GM18507 (cell line): ENCODE data around the gene KIAA1217.
A peak's percentile ranks its signal among the peaks of the same experiment; 100 is the strongest.

Source experiments
- DNase-seq: peaks from one replicate; pipeline ENCODE4 v3.0.0; 2011; ENCODE audit warnings: low read depth; ENCODE audit not compliant: insufficient read length; ENCODE audit errors: extremely low spot score
- FAIRE-seq: peaks from 2 replicates; lab custom pipeline; 2011; peaks lifted over from hg19 to GRCh38; lab: Jason Lieb, UNC

Gene KIAA1217

DNA sequence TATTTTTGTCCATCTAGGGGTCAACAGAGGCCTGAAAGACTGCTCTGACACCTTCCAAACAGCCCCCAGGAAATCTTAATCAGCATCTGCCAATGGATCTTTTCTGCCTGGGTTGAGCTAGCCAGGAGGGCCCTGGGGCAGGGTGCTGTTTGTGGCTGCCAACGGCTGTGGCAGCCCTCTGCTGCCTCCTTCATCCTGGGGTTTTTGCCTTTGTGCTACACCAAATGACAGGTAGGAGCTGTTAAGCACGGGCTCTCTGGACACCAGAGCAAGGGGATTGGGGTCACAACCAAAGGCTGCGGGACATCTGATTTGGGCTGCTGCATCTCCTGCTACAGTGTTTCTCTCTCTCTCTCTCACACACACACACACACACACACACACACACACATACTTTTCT is 2.0 kb upstream of the KIAA1217 start:
- FAIRE-seq, result no peak

DNA sequence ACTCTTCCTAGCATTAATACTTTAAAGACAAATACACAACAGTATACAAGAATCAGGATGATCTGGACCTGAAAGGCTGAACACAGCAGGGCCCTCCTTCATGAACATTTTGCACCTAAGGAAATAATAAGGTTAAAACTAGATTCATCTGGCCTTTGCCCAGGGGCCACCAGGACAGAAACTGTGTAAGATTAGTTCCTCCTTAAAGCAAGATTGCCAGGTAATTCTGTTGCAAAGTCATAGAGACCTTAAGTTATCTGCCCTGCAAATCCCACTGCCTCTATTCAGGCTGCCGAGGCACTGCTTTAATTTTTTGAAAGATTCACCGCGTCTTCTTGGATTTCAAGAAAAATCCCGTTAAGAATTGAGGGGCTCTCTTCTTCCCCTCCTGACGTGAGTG is 1.6 kb upstream of the KIAA1217 start:
- FAIRE-seq (no peak), DNase-seq (no peak)

More for the DNA sequence above, 2.0 kb upstream of the KIAA1217 start:
- no peak for DNase-seq

DNA sequence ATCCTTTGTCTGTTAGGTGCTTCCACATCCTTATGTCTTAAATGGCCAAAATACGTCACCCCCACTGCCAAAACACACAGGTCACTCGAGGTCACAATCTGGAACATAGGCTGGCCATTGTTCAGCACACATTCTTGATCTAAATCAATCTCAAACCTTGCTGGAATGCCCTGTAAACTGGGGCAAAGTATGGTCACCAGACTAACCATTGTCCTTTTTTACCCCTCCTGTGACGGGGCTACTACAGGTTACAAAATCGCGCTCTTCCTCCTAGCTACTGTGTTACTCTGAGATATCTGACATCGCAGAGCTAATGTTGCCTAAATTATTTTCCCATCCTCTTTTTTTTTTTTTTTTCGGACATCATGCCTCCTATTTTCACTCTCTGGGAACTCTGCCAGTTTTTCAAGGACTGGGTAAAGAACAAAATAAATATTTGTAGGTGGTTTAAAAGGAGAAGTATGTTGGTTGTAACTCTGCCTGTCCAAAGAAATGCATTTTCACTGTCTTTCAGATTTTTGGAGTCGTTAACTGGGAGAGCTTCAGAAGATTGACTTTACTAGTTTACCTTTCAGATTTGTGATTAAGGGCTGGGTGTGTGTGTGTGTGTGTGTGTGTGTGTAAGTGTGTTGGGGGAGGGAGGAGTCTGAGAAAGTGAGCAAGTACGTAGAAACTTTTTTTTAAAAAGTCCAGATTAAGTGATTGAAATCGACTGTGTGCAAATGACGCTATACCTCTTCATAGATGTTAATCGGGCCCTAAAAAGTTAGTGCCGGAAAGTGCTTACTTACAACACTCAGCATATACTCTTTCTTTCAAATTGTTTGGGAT is 942 bp upstream of the KIAA1217 start:
- no peak for FAIRE-seq
- no peak for DNase-seq

DNA sequence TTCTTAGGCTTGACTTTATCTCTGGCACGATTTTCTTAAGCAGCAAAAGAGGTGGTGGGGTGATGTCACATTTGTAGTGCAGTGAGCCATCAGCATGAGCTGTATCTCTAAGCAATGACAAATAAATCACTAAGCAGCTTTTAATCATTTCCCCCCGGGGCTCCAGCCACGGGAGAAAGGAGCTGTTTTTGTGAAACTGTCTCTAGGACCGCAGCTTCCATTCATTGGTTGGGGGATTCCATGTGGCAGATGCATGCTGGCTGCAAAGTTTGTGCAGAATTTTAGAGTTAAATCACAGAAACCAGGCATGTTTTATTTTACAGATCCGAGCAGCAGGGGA is 464 bp downstream of the KIAA1217 start:
- no peak for DNase-seq
- FAIRE-seq, result peak; percentile 78

DNA sequence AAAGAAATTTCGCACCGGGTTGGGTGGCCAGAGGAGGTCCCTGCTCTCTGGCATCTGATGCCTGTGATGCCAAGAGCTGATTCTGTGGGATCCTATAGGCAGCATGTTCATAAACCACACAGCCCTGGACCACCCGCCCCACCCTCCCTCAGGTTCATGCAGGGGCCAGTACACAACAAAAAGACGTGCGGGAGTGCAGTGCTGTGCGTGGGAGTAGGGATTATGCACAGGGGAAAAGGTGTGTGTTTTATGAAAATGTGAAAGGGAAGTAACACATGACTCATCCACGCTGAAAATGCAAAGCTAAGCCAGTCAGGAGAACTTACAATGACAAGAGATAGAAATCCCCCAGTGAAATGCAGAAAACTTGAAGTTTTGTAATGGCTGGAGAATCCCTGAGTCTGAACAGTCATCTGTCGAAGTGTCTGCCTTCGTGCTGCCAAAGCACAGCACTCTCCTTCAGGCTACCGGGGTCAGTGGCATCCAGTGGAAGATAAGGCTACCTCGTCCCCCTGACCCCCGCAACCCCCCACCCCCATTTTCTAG is 1.1 kb downstream of the KIAA1217 start:
- FAIRE-seq, result peak; percentile 84

DNA sequence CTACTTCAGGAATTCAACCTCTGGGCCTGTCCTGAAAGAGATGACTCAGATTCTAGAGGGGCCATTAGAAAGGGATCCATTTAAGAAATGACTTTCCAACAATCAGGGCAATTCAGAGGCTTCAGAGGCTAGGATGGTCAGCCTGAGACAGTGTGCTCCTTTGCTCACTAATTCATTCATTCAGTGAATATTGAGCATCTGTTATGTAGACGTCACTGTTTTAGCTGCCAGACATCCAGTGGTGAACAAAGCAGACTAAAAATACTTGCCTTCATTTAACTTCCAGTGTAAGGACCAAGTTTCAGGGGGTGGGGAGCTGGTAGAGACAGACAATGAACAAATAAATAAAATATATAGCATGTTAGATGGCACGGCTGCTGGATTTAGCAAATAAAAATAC is 1.6 kb downstream of the KIAA1217 start:
- DNase-seq, result no peak
- no peak for FAIRE-seq

More for the DNA sequence above, 1.1 kb downstream of the KIAA1217 start:
- DNase-seq, result peak; percentile 44

DNA sequence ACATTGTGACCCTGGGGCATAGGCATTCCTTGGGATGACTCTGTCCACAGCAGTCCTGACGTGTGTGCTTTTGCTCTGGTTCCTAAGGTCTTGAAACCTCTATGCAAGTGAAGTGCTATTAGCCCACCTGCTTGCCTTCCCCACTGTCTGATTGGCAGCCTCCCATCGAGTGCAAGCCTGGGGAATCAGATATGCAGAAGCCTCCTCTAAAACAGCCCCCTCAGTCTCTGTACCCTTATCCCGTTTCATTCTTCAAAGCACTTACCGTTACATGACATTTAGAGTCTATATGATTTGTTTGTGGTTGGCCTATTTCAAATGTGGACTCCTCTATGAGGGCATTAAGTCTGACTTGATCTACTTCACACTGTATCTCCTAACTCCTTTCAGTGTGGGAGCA is 4.3 kb downstream of the KIAA1217 start:
- FAIRE-seq, result no peak
- no peak for DNase-seq

DNA sequence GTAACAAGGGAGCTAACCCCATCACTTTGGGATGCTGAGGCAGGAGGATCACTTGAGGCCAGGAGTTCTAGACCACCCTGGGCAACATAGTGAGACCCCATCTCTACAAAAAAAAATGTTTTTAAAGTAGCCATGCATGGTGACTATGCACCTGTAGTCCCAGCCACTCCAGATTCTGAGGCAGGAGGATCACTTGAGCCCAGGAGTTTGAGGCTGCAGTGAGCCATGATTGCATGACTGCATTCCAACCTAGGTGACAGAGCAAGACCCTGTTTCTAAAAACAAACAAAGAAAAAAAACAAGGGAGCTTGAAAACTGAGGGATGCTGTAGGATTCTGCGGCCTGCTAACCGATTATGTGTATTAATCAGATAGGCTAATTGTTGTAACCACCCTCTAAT is 4.9 kb downstream of the KIAA1217 start:
- peak; percentile 45 for FAIRE-seq

DNA sequence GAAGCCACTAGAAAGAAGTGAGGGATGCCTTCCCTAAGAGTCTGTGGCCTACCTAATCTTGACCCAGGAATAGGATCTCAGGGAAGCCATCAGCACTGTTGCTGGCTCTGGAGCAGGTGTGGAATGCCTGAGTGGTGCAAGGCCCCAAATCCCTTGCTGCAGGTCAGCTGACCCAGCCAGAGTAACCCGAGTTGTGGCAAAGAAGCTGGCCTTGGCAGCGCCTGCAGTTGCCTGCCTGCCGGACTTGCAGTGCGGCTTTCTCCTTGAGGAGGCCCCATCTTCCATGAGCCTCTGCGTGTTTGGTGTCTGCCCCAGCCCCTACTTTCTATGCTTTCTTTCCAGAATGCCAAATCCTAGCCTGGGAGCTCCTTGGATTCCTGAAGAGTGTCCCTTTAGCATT is 5.8 kb downstream of the KIAA1217 start:
- FAIRE-seq (no peak), DNase-seq (no peak)

More for the DNA sequence above, 4.9 kb downstream of the KIAA1217 start:
- no peak for DNase-seq

DNA sequence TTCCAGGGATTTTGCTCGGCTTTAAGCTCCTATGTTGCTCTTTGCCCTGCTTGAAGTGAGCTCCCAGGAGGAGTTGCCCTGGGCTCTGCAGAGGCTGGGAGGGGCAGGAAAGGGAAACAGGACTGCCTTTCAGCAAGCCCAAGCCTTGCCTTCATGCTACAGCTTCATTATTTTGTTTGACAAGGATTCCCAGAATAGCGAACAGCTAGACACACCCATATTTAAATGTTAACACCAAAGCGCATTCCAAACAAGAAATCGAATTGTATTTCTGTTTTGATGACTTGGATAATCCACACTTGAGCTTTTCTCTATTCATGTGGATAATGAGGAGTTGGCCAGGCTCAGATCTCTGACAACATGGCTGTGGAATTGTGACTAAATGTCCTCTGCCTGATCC is 6.3 kb downstream of the KIAA1217 start:
- DNase-seq, result no peak
- no peak for FAIRE-seq

DNA sequence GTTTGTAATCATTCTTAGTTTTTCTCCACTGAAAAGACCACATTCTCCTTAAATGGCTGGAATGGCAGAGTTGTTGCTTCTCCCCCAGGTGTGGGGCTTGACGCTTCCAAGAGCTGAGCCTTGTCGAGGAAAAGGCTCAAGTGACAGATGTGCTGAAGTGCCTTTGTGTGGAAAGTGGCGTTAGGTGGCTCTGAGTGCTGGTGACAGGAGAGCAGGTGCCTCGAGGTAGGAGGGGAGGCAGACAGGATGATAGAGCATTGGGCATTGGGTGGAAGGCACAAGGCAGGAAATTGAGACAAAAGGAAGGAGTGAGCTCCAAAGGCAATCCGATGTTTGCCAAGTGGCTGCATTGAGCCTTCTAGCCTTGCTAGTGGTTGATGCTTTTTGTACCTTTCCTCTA is 6.7 kb downstream of the KIAA1217 start:
- DNase-seq (no peak), FAIRE-seq (no peak)

DNA sequence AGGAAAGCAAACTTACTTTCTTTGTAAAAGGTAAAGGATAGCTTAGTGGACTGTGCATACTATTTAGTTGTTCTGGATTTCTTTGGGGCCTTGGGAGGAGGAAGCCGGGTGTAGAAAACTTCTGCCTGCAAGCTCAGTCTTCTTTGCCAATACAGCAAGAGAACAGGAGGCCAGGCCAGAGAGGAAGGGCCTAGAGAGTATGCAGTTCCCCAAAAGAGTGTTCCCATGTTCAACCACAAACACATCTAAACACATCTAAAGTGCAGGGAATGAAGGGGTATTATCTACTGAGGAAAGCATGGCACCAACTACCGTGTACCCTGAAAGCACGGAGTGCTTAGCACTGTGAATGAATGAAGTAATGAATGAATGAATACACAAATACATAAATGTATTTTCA is 11.0 kb downstream of the KIAA1217 start:
- no peak for FAIRE-seq
- no peak for DNase-seq

DNA sequence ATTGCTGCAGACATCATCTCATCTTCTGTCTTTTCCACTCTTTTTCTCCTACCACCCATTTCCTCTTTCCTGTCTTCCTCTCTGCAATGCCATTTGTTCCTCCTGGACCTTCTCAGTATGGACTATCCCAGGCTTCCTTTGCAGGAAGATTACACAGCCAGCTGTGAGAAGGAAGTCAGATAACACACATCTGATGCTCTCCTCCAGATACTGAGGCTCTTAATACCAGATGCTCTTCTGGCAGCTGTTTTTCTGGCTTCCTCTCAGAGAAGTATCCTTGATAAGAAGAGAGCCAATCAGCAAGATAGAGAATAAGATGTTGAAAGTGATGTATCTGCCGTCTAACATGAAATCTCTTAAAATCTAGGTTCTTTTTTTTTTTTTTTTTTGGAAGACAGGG is 14.4 kb downstream of the KIAA1217 start:
- FAIRE-seq (no peak), DNase-seq (no peak)

DNA sequence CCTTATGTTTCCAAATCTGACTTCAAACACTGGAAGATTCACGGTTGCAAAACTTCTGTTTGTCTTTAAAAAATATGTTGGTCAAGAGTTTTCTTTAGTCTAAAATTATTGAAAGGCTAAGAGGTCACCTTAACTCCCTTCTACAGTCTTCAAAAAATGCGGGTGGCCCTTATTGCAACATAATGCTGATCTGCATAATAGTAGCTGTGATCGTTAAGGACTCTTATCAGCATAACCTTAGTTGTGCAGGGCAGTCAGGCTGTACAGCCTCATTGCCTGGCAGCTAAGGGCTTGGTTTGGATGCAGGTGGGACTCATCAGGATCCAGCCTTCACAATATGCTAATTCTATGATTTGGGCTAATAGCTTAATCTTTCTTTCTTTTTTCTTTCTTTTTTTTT is 15.0 kb downstream of the KIAA1217 start:
- FAIRE-seq, result no peak

DNA sequence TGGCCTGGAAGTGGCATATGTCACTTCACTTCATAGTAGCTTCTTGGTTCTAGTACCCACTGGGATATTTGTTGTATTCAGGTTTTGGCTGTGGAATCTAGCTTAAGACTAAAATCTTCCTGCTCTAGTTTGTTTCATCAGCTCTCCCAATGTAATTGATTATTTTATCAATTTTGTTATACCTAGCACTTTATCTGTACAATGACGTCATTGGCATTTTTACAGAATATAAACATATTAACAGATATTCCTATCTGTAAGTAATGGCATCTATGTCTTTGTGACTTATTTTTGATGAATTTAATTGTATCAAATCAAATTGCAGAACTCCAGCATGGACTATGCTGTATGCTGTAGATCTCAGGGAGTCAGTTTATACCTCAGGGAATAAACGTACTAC is 19.7 kb downstream of the KIAA1217 start:
- no peak for FAIRE-seq
- DNase-seq, result no peak

More for the DNA sequence above, 15.0 kb downstream of the KIAA1217 start:
- no peak for DNase-seq

DNA sequence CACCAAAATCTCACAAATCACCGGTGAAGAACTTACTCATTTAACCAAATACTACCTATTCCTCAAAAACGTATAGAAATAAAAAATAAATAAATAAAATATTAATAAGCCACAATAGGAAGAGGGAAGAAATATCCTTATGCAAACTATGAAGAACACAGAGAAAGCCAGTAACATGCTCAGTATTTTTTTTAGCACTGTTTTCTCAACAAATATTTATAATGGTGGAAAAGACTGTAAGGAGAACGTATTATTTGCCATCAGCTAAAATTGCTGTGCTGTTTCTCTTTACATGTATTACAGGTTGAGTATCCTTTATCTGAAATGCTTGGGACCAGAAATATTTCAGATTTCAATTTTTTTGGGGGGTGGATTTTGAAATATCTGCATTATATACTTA is 21.0 kb downstream of the KIAA1217 start:
- DNase-seq, result no peak
- no peak for FAIRE-seq

DNA sequence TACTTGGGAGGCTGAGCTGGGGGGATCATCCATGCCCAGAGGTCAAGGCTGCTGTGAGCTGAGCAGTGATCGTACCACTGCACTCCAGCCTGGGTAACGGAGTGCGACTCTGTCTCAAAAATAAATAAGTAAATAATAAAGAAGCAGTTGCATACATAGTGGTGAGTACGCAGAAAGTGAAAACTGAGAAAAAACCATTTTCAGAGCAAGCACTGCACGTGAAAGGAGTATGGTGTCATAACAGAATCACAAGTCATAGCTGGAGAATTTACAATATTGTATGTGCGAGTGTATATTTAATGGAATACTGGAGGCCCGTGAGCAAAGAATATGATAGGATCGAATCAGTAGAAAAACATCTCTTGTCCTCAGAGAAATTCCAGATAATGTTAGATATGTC is 22.3 kb downstream of the KIAA1217 start:
- DNase-seq (no peak), FAIRE-seq (no peak)

DNA sequence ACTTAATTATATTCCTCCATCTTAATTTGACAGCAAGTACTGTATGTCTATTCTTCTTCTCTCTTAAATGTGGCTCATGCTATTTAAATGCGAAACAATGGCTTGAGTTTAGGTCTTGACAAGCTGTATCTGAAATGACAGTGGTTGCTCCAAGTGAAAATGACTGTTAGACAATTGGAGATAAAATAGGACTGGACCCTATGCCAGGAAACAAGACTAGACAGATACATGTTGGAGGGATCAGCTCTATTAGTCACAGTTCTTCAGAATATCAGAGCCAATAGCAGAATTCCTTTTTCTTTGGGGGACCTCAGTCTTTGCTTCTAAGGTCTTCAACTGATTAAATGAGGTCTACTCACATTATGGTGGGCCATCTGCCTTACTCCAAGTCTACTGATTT is 25.8 kb downstream of the KIAA1217 start:
- FAIRE-seq (no peak), DNase-seq (no peak)

DNA sequence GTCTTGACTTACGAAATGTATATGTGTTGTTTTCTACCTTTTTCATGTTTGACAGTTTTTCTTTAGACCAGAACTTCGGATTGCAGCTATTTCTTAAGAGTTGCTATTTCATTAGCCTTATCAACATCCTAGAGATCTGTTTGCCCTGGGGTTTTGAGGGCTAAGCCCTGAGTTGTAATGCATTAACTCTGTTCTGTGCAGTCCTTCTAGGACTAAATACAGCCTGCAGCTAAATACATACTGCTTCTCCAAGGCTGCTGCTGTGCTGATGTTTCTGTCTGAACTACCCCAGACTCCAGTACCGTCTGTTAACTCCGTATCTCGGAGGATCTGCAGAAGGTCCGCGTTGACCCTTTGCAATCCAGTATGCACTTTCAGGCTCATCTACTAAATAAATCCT is 26.5 kb downstream of the KIAA1217 start:
- no peak for DNase-seq
- FAIRE-seq, result no peak

DNA sequence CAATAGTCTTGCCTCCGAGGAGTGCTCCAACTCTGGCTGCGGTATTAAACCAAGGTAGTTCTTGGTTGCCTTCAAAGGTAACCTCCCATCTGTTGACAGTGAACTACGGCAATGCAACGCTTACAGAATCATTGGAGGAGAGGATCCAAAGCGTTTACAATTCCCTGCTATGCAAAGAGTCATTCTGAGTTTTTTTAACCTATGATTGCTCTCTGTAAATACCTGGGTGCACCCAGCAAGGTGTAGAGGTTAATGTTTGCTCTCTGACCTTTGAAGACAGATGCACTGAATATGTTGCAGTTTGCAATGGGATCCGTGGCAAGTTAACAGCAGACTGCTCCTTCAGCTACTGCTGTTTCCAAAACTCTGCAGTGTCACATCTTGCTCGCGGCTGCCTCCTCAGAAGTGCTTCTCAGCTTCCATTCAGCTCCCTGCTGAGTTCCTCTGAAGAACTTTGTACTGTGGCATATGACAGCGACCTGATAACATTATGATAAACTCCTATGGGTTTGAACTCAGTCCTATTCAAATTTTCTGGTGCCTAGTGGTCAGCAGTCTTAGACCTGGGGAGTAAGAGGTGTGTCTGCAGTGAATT is 29.0 kb downstream of the KIAA1217 start:
- no peak for DNase-seq
- no peak for FAIRE-seq
